T-cell (primary cell): ENCODE data around the gene RPL41. TPM values are rescaled to one million over a fixed set of nuclear protein-coding genes. Genes with fewer than 3 reads are reported as not detected.

Experiments used
- ATAC-seq, 4 experiments: fragments of 200-7000 bp in 3 of 4; fragments of 150-1000 bp in 1 of 4; cut with Tn5 transposase; replicated peaks in 1 of 4; 1 replicate in 3 of 4; 2 replicates in 1 of 4; pipeline ENCODE4 v1.10.0; 2021; ENCODE audit warnings: moderate library complexity in 3 of 4, mild to moderate bottlenecking in 2 of 4, moderate number of reproducible peaks in 1 of 4
- CTCF ChIA-PET, 2 donors: fragments of 300-600 bp; sonication (Branson Sonifier 250); formaldehyde crosslinking; loops; one replicate each; lab custom pipeline; 2022; ENCODE audit warnings: antibody characterized with exemption in 2 of 2; lab: Charles Lee
- POLR2A ChIA-PET, 2 donors: fragments of 300-600 bp; sonication (Branson Sonifier 250); formaldehyde crosslinking; loops; one replicate each; lab custom pipeline; 2022; ENCODE audit warnings: antibody characterized with exemption in 2 of 2; lab: Charles Lee
- DNase-seq, 35 experiments: peaks; one replicate each; pipeline versions ENCODE4 v3.0.0 to v3.0.0-alpha.2; 2013 to 2023
- H3K27ac ChIP-seq: one replicate; pipeline ENCODE4 v1.5.1; 2013; ENCODE audit warnings: low read length
- H3K27me3 ChIP-seq, 2 experiments: replicated peaks in 1 of 2; 1 replicate in 1 of 2; 2 replicates in 1 of 2; pipeline versions ENCODE4 v1.6.1 to v1.7.0; 2013; ENCODE audit warnings: low read length in 1 of 2, mixed read lengths in 1 of 2; ENCODE audit not compliant: control insufficient read depth in 2 of 2, insufficient read depth in 2 of 2; ENCODE audit errors: extremely low read depth in 1 of 2
- H3K36me3 ChIP-seq, 2 donors: 1 replicate in 1 of 2; 2 replicates in 1 of 2; pipeline versions ENCODE4 v1.6.1 to v1.7.0; 2013; ENCODE audit warnings: low read length in 1 of 2; ENCODE audit not compliant: control insufficient read depth in 2 of 2, insufficient read depth in 1 of 2; ENCODE audit errors: extremely low read depth in 1 of 2
- H3K4me1 ChIP-seq, 2 experiments: 1 replicate in 1 of 2; 2 replicates in 1 of 2; pipeline versions ENCODE4 v1.6.1 to v1.7.0; 2013; ENCODE audit warnings: low read length in 2 of 2, mixed read lengths in 1 of 2; ENCODE audit not compliant: insufficient read depth in 2 of 2, control insufficient read depth in 1 of 2; ENCODE audit errors: extremely low read depth in 1 of 2
- H3K4me3 ChIP-seq, 2 donors: 1 replicate in 1 of 2; 2 replicates in 1 of 2; pipeline versions ENCODE4 v1.5.1 to v1.7.0; 2013; ENCODE audit warnings: mild to moderate bottlenecking in 2 of 2, low read length in 1 of 2, moderate library complexity in 1 of 2; ENCODE audit not compliant: control insufficient read depth in 1 of 2; ENCODE audit errors: extremely low read depth in 1 of 2
- H3K9me3 ChIP-seq: 2 replicates; pipeline ENCODE4 v1.7.0; 2013
- H3K27ac Mint-ChIP-seq, 2 donors: one replicate each; pipeline ENCODE4 v1.8.0; 2020 to 2021; ENCODE audit warnings: mild to moderate bottlenecking in 2 of 2, mixed read lengths in 2 of 2
- H3K27me3 Mint-ChIP-seq, 2 donors: one replicate each; pipeline ENCODE4 v1.8.0; 2021 to 2022; ENCODE audit warnings: mixed read lengths in 2 of 2
- H3K36me3 Mint-ChIP-seq: one replicate; pipeline ENCODE4 v1.8.0; 2021; ENCODE audit warnings: mixed read lengths
- H3K4me1 Mint-ChIP-seq, 3 donors: one replicate each; pipeline ENCODE4 v1.8.0; 2020 to 2022; ENCODE audit warnings: mixed read lengths in 3 of 3, mild to moderate bottlenecking in 1 of 3
- H3K4me3 Mint-ChIP-seq, 3 donors: one replicate each; pipeline ENCODE4 v1.8.0; 2020 to 2022; ENCODE audit warnings: mild to moderate bottlenecking in 3 of 3, mixed read lengths in 3 of 3, moderate library complexity in 3 of 3
- H3K9me3 Mint-ChIP-seq, 3 donors: one replicate each; pipeline ENCODE4 v1.8.0; 2020 to 2022; ENCODE audit warnings: mixed read lengths in 3 of 3
- whole genome bisulfite sequencing: methylation state at CpG from one replicate; pipeline ENCODE4 v1.1.5; 2013; ENCODE audit warnings: missing lambda C conversion rate; ENCODE audit not compliant: insufficient coverage; 5-methylcytosine and 5-hydroxymethylcytosine counted together
- total RNA-seq, 35 experiments: library from RNA in 6 of 35; stranded (reverse) in 6 of 35; fragments of 120-200 nt in 1 of 35; gene quantifications; one replicate each; pipeline versions ENCODE4 v1.2.1 to v1.2.4 and lab custom pipeline; 2013 to 2026

Gene RPL41
- total RNA-seq, 5 donors from 2014 or later (not counting 1 experiment from before 2014, with no cell fraction given): 4,612 to 5,648 (median 5,133) TPM

DNA sequence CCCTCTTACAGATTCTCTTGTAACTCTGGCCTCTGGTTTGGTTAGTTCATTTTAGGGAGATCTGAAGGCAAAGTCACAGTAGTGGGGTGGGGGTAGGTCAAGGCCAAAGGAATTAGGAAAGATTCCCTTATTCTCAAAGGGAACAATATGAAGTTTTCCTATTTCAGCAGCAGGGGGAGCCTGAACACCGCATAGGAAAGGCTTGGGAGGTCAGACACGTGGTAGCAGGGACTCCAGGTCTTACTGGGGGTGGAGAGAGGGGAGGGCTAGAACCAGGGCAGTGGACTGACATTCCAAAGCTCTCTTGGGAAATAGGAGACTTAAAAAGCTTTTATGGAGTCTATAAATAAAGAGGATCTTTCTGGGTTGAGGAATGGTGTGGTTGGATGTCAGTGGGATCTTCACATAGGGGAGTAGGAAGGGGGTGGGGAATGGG lies 2.9 kb downstream of the RPL41 start:
- Mint-ChIP-seq H3K27me3 (no peaks in the 10 kb centered on the region), H3K4me1 (peaks cover 42 to 47% (median 46%) of the 10 kb centered on the region in 3 donors), H3K4me3 (peak overlapping the region; percentile 94 to 99 (median 94)), H3K36me3 (peaks cover 22% of the 10 kb centered on the region), H3K9me3 (no peaks in the 10 kb centered on the region), H3K27ac (peak overlapping the region; percentile 94 to 97)
- Histone ChIP-seq H3K9me3 (no peaks in the 10 kb centered on the region), H3K27me3 (no peaks in the 10 kb centered on the region), H3K27ac (peak overlapping the region; percentile 86), H3K4me3 (no peak overlapping the region), H3K36me3 (peaks cover 7 to 23% of the 10 kb centered on the region in 2 donors), H3K4me1 (peaks cover 11 to 29% of the 10 kb centered on the region in 2 experiments)
- DNase-seq: peak in 30 of 35 experiments; percentile 26 to 81 (median 44)
- no peak for ATAC-seq
- whole genome bisulfite sequencing: 0% methylated on average over 2 of the region's 2 CpGs
- POLR2A ChIA-PET: interaction anchor here (0.6 to 3.5 kb wide), 3 partner anchors 8 to 212 kb away, joined by 3 to 33 read pairs (median 3); partner anchors contain the start of genes CNPY2 (in 1 of the 2) and ESYT1 (in 1 of the 2)
- CTCF ChIA-PET: interaction anchor here (0.5 to 4.4 kb wide), 16 partner anchors 8 to 345 kb away, joined by 3 to 65 read pairs (median 5); partner anchors contain the start of genes SMARCC2 (in 2 of the 2), ANKRD52 (in 1 of the 2), ESYT1 (in 1 of the 2) and PA2G4 (in 1 of the 2)

DNA sequence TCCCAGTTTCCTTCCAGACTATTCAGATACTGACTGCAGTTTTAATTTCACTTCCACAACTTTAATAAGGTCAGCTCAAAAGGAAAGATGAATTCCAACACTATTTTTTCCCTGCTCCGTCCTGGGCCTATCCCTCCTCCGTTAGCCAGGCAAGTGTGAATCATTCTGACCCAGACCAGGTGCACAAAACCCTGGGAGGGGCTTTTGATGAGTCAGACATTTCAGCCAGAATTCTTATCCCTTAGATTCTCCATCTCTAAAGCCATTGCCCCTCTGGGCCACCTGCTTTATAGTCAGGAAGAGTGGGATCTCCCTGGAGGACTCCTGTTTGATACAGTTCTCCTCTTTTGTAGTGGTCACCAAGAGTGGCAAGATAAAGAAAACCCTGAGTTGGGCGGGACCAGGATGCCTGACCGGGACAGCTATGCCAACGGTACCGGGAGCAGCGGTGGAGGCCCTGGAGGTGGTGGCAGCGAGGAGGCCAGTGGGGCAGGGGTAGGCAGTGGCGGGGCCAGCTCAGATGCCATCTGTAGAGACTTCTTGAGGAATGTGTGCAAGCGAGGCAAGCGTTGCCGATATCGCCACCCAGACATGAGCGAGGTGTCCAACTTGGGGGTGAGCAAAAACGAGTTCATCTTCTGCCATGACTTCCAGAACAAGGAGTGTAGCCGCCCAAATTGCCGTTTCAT lies 3.9 kb downstream of the RPL41 start:
- no peaks in the 10 kb centered on the region for H3K27me3 ChIP-seq
- 99% methylated on average over 14 of the region's 17 CpGs for WGBS
- peaks cover 12 to 31% of the 10 kb centered on the region in 2 experiments for H3K4me1 ChIP-seq
- Mint-ChIP-seq H3K9me3 (no peaks in the 10 kb centered on the region), H3K4me3 (no peak overlapping the region), H3K27me3 (no peaks in the 10 kb centered on the region), H3K27ac (no peak overlapping the region), H3K4me1 (peaks cover 44 to 50% (median 47%) of the 10 kb centered on the region in 3 donors), H3K36me3 (peaks cover 22% of the 10 kb centered on the region)
- H3K9me3 ChIP-seq: no peaks in the 10 kb centered on the region
- H3K27ac ChIP-seq: no peak overlapping the region
- ChIA-PET CTCF (interaction anchor here (0.5 to 4.4 kb wide), 11 partner anchors 7 to 240 kb away, joined by 3 to 65 read pairs (median 3); partner anchors contain the start of genes SMARCC2 (in 2 of the 2), ANKRD52 (in 1 of the 2), ESYT1 (in 1 of the 2) and RNF41 (in 1 of the 2)), POLR2A (interaction anchor here in 1 of 2 donors (3.5 kb wide), 1 partner anchor 7 kb away, joined by 33 read pairs; the partner anchor contains the start of gene ESYT1)
- peaks cover 7 to 23% of the 10 kb centered on the region in 2 donors for H3K36me3 ChIP-seq
- no peak for ATAC-seq
- no peak for DNase-seq
- no peak overlapping the region for H3K4me3 ChIP-seq

DNA sequence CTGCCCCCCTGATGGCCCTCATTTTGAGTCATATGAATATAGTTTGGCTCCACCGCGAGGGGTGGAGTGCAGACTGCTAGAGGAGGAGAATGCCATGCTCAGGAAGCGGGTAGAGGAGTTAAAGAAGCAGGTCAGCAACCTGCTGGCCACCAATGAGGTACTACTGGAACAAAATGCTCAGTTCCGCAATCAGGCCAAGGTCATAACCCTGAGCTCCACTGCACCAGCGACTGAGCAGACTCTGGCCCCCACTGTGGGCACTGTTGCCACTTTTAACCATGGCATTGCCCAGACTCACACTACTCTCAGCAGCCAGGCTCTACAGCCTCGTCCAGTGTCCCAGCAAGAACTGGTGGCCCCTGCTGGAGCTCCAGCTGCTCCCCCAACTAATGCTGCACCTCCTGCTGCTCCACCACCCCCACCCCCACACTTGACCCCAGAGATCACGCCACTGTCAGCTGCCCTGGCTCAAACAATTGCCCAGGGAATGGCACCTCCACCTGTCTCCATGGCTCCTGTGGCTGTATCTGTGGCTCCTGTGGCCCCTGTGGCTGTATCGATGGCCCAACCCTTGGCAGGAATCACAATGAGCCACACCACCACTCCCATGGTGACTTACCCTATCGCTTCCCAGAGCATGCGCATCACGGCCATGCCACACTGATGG lies 4.9 kb downstream of the RPL41 start:
- peaks cover 48 to 54% (median 49%) of the 10 kb centered on the region in 3 donors for H3K4me1 Mint-ChIP-seq
- no peak overlapping the region for H3K27ac Mint-ChIP-seq
- Histone ChIP-seq H3K4me1 (peaks cover 20 to 35% of the 10 kb centered on the region in 2 experiments), H3K36me3 (peaks cover 7 to 23% of the 10 kb centered on the region in 2 donors), H3K4me3 (no peak overlapping the region), H3K27ac (no peak overlapping the region), H3K27me3 (no peaks in the 10 kb centered on the region), H3K9me3 (no peaks in the 10 kb centered on the region)
- no peaks in the 10 kb centered on the region for H3K9me3 Mint-ChIP-seq
- POLR2A ChIA-PET: no interaction called here
- DNase-seq (no peak), ATAC-seq (no peak)
- H3K4me3 Mint-ChIP-seq: no peak overlapping the region
- peaks cover 22% of the 10 kb centered on the region for H3K36me3 Mint-ChIP-seq
- CTCF ChIA-PET: interaction anchor here in 1 of 2 donors (4.4 kb wide), 1 partner anchor 68 kb away, joined by 53 read pairs; the partner anchor contains the start of gene SMARCC2
- WGBS: 90% methylated on average over 8 of the region's 11 CpGs
- H3K27me3 Mint-ChIP-seq: no peaks in the 10 kb centered on the region

DNA sequence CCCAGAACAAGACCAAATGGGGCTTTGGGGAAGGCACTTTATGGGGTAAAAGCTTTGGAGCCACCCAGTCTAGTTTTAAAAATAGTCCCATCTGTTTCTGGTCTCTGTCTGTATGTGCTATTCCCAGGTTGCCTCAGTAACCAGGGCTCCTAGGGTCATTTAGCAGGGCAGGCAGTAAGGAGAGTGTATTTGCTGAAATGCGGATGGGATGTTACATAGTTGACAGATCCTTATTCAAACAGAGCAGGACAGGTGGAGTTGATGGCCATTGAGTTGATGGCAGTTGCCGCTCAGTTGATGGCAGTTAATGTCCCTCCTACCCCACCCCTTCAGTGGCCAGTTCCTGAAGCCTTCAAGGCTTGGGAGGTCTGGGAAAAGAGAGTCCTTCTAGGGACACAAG lies 6.2 kb downstream of the RPL41 start:
- Histone ChIP-seq H3K4me3 (no peak overlapping the region), H3K9me3 (no peaks in the 10 kb centered on the region), H3K27ac (no peak overlapping the region), H3K36me3 (peaks cover 7 to 20% of the 10 kb centered on the region in 2 donors), H3K4me1 (peaks cover 29 to 42% of the 10 kb centered on the region in 2 experiments), H3K27me3 (no peaks in the 10 kb centered on the region)
- Mint-ChIP-seq H3K4me3 (no peak overlapping the region), H3K36me3 (peaks cover 14% of the 10 kb centered on the region), H3K9me3 (no peaks in the 10 kb centered on the region), H3K4me1 (peaks cover 49 to 60% (median 55%) of the 10 kb centered on the region in 3 donors), H3K27ac (peak overlapping the region in 1 of 2 donors; percentile 44), H3K27me3 (no peaks in the 10 kb centered on the region)
- no CpG with 5 or more reads among the region's 2 CpGs for WGBS
- POLR2A ChIA-PET: interaction anchor here (0.6 to 1.0 kb wide), 6 partner anchors 18 to 1379 kb away, joined by 3 to 7 read pairs (median 4); partner anchors contain the start of genes PA2G4 (in 1 of the 2) and PYM1 (in 1 of the 2)
- no peak for ATAC-seq
- no peak for DNase-seq
- CTCF ChIA-PET: interaction anchor here (0.5 to 1.8 kb wide), 5 partner anchors 19 to 1711 kb away, joined by 3 to 10 read pairs (median 4); partner anchors contain the start of genes PA2G4 (in 1 of the 2) and SMARCC2 (in 1 of the 2)

DNA sequence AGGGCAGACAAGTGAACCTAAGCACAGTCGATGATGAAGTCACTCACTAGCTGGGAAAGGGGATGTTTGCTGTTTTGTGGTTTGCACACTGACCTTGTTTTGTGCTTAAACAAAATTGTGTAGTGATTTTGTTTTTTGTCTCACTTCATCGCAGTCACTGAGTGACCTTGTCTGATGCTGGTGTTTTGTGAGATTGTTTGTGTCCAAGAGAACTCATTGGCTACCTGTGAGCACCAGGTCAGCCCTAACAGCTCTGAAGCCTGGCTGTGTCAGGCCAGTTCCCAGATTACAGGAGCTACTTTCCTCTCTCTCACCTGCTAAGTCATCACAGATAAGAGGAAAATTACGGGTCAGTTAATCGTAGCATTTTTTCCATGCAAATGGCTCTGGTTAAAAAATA lies 7.7 kb downstream of the RPL41 start:
- 65% methylated on average over 2 of the region's 4 CpGs for WGBS
- ChIA-PET CTCF (interaction anchor here in 1 of 2 donors (1.0 to 1.6 kb wide), 4 partner anchors 28 to 340 kb away, joined by 4 to 8 read pairs (median 6); partner anchors contain the start of genes MYL6B, RNF41 and SMARCC2), POLR2A (interaction anchor here (0.6 to 0.9 kb wide), 3 partner anchors 35 to 293 kb away, joined by 3 to 10 read pairs (median 3); no protein-coding TSS in a partner anchor)
- Mint-ChIP-seq H3K36me3 (peaks cover 11% of the 10 kb centered on the region), H3K9me3 (no peaks in the 10 kb centered on the region), H3K4me3 (no peak overlapping the region), H3K27me3 (no peaks in the 10 kb centered on the region), H3K27ac (peak overlapping the region; percentile 55 to 97), H3K4me1 (peaks cover 45 to 51% (median 45%) of the 10 kb centered on the region in 3 donors)
- H3K27ac ChIP-seq: no peak overlapping the region
- H3K9me3 ChIP-seq: no peaks in the 10 kb centered on the region
- no peak overlapping the region for H3K4me3 ChIP-seq
- no peak for ATAC-seq
- peaks cover 23 to 32% of the 10 kb centered on the region in 2 experiments for H3K4me1 ChIP-seq
- peaks cover 7 to 20% of the 10 kb centered on the region in 2 donors for H3K36me3 ChIP-seq
- no peaks in the 10 kb centered on the region for H3K27me3 ChIP-seq
- DNase-seq: no peak
